HG03103 (cell line): Measurements from ENCODE around the gene NOXO1.
A peak's percentile ranks its signal among the peaks of the same experiment; 100 is the strongest.

Experiments
- ATAC-seq: cut with Tn5 transposase; IDR thresholded peaks from one replicate; pipeline ENCODE4 v1.9.1; 2021; ENCODE audit warnings: low read depth; ENCODE audit not compliant: unreplicated experiment

NOXO1 gene

GRCh38 chr16:1980030-1980769, 1.1 kb downstream of the NOXO1 start:
- ATAC-seq, result no peak

DNA sequence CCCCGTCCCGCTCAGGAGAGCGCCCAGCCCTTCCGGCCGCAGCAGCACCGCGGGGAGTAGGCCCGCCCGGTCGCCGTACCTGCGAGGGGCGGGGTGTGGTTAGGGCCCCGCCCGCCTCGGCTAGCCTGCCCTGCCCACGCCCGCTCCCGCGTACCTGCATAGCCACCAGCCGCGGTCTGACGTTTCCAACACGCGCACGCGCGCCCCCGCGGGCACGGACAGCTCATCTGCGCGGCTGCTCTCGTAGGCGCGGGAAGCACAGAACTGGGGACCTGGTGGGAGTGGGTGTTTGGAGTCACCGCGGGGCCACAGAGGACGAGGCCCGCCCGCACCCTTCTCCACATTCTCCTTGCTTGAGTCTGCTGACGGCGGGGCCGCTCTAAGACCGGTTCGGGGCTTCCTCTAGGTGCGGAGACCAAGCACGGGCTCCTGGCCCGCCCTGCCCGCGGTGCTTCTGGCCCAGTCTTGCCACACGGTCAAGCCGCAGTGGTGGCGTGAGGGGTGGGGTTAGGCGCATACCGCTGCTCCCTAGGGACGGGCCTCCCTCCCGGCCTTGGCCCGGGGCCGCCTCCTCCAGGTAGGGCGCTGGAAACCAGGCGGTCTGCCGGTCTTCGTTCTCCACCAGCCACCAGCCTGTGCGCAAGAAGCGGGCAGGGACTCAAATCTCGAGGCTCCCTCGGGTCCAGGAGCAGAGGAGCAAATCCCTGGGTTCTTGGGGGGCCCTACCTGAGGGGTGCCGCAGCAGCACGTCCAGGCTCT, 1.8 kb downstream of the NOXO1 start:
- no peak for ATAC-seq

DNA sequence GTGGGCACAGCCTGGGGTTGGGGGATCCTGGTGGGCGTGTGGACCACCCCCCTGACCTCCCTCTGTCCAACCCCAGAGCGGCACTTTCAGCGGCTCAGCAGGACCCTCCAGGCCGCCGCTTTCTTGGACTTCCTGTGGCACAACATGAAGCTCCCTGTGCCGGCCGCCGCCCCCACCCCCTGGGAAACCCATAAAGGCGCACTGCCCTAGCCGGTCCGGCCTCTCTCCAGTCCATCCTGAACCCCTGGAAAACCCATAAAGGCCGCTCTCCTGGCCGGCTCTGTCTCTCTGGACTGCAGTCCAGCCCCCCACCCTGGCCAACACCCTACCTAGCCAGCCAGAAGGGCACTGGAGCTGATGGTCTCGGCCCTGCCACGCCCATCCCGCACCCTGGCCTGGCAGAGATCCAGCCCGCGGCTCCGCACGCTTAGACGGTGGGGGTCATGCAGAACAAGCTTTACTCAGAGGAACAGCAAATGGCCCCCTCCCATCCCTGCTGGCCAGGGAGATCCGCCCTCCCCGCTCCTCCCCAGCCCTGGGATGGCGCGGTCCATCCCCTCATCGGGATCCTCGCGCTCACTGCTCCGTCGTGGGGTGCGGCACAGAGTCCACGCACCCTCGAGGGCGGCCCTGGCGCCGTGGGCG, 2.7 kb downstream of the NOXO1 start:
- ATAC-seq, result no peak

- ATAC-seq, result no peak
Measured at GRCh38 chr16:1977875-1978268, 3.4 kb downstream of the NOXO1 start.

DNA sequence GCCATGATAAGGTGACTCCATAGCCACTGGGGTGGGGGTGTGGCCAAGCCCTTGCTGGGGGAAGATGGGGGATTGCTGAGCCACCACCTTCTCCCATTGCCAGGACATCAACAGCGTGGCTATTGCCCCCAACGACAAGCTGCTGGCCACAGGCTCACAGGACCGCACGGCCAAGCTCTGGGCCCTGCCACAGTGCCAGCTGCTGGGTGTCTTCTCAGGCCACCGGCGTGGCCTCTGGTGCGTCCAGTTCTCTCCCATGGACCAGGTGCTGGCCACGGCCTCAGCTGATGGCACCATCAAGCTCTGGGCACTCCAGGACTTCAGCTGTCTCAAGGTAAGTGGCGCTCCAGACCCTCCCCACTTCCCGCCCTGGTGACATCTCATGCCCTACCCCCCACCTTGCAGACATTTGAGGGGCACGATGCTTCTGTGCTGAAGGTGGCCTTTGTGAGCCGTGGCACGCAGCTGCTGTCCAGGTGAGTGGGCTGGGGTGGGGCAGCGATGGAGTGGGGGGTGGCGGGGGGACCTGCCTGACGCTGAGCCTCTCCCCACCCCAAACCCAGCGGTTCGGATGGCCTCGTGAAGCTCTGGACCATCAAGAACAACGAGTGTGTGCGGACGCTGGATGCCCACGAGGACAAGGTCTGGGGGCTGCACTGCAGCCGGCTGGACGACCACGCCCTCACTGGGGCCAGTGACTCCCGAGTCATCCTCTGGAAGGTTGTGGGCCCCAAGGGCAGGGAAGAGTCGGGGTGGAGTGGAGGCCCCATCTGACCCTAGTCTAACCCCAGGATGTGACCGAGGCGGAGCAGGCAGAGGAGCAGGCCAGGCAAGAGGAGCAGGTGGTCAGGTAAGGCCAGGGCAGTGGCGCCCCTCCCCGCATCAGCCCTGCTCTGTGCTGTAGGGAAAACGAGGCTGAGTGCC, 4.1 kb downstream of the NOXO1 start:
- no peak for ATAC-seq

DNA sequence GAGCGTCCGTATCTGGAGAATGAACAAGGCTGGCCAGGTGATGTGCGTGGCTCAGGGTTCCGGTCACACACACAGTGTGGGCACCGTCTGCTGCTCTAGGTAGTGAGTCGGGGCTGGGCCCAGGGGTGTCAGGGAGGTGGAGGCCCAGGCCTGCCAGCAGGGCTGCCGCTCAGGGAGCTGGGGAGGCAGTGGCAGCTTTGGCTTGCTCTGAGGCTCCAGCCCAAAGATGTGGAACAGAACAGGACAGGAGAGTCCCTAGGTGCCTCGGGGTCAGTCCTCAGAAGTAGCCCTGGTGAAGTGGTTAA, 5.1 kb downstream of the NOXO1 start:
- ATAC-seq, result no peak

- no peak for ATAC-seq
Measured at GRCh38 chr16:1975432-1976215, 5.6 kb downstream of the NOXO1 start.

GRCh38 chr16:1974157-1975070, 6.9 kb downstream of the NOXO1 start:
- no peak for ATAC-seq

DNA sequence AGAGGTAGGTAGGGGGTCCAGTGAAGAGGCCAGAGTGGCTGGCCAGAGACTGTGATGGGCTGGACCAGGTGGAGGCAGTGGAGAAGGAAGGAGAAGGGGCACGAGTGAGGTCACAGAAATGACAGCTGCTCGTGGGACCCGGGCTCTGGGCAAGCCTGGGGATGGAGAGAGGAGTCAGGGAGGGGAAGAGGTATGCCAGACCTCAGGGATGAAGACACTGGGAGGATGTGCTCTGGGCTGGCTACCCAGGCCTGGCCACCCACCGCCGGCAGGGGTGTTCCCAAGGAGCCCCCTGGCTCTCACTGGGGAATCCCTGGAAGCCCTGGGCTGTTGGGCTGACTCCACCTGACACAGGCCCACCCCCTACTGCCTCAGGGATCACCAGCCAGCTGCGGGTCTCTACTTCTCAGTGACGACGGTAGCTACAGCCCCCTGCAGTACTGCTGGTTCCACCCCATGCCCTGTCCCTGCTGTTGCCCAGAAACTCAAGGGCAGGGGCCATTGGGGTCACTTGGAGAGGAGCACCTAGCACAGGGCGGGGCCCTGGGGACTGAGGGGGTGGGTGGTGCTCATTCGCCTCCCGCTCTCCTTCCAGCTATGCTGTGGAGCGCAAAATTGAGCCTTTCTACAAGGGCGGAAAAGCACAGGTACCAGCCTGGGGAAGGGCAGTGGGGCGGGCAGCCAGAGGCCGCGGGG, 7.7 kb downstream of the NOXO1 start:
- no peak for ATAC-seq

DNA sequence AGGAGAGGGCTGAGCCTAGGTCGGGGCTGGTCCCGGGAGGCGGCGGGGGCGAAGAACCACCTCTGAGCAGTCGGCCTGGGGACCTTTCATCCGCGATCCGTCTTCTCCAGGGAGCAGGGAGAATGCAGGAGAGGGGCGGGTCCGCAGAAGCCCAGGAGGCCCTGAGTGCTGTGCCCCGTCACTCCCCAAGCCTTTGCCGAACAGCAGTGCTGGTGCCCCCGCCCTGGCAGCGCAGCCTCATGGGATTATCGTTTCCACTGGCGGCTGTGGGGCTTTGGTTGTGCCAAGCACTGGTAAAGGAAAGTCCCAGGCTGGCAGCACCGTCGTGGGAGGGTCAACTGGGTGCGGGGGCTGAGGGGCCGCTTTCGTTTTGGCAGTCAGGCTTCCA, 8.8 kb downstream of the NOXO1 start:
- no peak for ATAC-seq

- peak; percentile 75 for ATAC-seq
Measured at GRCh38 chr16:1971796-1972489, 9.3 kb downstream of the NOXO1 start, which contains the start of gene TBL3. TBL3 (plus strand) TSS chr16:1972053; CDS start chr16:1972165, 112 bp downstream.

DNA sequence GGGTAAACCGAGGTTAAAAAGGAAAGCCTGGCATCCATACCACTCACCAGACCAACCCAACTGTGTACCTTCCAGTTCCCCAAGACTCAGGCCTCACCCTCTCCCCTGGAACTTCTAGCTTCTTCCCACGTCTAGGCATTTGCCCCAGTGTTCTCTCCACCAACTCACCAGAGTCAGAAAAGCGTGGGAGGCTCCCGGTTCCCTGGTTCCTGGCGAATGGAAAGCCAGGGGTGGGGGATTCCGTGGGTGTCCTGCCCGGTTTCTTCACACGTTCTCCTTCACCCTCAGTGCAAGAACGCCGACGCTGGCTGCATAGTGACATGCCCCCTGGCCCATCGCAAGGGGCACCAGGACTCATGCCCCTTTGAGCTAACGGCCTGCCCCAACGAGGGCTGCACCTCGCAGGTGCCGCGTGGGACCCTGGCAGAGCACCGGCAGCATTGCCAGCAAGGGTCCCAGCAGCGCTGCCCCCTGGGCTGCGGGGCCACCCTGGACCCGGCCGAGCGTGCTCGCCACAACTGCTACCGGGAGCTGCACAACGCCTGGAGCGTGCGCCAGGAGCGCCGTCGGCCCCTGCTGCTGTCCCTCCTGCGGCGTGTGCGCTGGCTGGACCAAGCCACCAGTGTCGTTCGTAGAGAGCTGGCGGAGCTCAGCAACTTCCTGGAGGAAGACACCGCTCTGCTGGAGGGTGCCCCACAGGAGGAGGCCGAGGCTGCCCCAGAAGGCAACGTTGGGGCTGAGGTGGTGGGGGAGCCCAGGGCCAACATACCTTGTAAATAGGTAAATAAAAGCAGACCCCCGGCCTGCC, 12.9 kb downstream of the NOXO1 start:
- no peak for ATAC-seq

DNA sequence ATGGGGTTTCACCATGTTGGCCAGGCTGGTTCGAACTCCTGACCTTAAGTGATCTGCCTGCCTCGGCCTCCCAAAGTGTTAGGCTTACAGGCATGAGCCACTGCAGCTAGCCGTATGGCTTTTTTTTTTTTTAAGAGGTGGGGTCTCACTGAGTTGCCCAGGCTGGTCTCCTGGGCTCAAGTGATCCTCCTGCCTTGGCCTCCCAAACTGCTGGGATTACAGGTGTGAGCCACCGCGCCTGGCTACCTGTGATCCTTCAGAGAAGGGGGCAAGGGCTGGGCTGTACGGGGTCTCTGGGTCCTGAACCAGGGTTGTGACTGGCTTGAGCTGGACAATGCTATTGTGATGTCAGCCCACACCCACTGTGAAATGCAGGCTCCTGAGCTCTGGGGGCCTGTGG, 14.8 kb downstream of the NOXO1 start, which contains the start of gene RNF151:
Gene RNF151, plus strand, starts transcription at position 397 of the 400 bp plus-strand sequence. CDS start 26 bp downstream, outside the sequence.
- ATAC-seq, result no peak

- no peak for ATAC-seq
Measured at GRCh38 chr16:1965396-1966001, 15.8 kb downstream of the NOXO1 start.

DNA sequence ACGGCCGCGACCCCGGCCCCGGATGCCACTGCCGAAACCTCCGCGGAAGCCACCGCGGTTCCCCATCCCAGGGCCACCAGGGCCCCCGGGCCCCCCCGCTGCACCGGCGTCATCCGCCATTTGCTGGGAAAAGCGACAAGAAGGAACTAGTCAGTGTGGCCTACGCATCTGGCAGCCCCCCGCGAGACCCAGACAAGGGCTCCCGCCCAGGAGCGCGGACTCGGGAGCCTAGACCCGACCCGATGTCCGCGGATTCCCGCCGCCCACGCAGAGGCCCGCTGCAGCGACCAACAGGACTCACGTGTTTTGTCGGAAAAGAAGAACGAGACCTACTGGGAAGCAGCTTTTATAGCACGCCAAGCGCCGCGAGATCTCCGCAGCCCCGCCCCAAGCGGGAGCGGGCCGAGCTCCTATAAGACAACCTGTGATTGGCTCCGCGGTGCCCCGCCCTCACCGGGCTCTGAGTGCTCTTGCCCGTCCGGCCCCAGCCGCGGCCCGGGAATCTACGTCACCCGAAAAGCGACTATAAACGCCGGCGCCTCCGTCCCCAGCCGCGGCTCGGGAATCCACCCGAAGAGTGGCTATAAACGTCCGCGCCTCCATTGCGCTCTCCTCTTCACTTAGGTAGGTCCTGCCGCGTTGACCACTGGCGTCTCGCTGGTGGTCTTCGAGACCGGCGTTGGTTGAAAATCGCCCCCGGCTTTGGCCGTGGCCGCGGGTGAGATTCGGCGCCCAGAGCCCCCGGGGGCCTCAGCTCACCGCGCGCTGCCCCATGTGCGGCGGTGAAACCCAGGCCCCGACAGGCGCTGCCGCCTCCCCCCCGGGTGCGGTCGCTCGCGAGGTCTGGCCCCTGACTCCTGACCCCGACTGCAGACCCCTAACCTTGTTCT, 16.5 kb downstream of the NOXO1 start, which contains the start of gene RPS2:
Gene RPS2, minus strand, starts transcription at position 321 of the 890 bp plus-strand sequence. Its CDS starts 201 bp downstream, at position 120.
- peak; percentile 75 for ATAC-seq
